CD4-positive, alpha-beta T cell (primary cell): ENCODE measurements around the gene SEMA6B. TPM values are rescaled to one million over a fixed set of nuclear protein-coding genes. Genes with fewer than 3 reads are reported as not detected.

Source experiments
- ATAC-seq: fragments of 200-7000 bp; cut with Tn5 transposase; one replicate; pipeline ENCODE4 v1.10.0; 2022; ENCODE audit warnings: mild to moderate bottlenecking; ENCODE audit not compliant: poor library complexity
- CTCF ChIA-PET: fragments of 350-600 bp; sonication (Branson Sonifier 250); formaldehyde crosslinking; loops from one replicate; lab custom pipeline; 2021; ENCODE audit warnings: antibody characterized with exemption, inconsistent platforms; lab: Charles Lee
- POLR2A ChIA-PET: fragments of 350-600 bp; sonication (Branson Sonifier 250); formaldehyde crosslinking; loops from one replicate; lab custom pipeline; 2021; ENCODE audit warnings: antibody characterized with exemption, inconsistent platforms; lab: Charles Lee
- DNase-seq, 14 experiments: peaks; one replicate each; pipeline ENCODE4 v3.0.0-alpha.2; 2013 to 2020; ENCODE audit warnings: mixed read lengths in 2 of 14
- H3K27ac ChIP-seq, 2 donors: one replicate each; pipeline versions ENCODE4 v1.5.1 to v1.7.0; 2013; ENCODE audit warnings: low read length in 2 of 2, low read depth in 1 of 2, mild to moderate bottlenecking in 1 of 2
- H3K27me3 ChIP-seq, 2 experiments: 1 replicate in 1 of 2; 2 replicates in 1 of 2; pipeline versions ENCODE4 v1.6.1 to v1.7.0; 2013; ENCODE audit warnings: low read length in 2 of 2, control low read depth in 1 of 2, mild to moderate bottlenecking in 1 of 2, moderate library complexity in 1 of 2; ENCODE audit not compliant: insufficient read depth in 2 of 2, control insufficient read depth in 1 of 2
- H3K36me3 ChIP-seq: one replicate; pipeline ENCODE4 v1.6.1; 2013; ENCODE audit warnings: low read length, control low read depth; ENCODE audit not compliant: insufficient read depth
- H3K4me1 ChIP-seq: one replicate; pipeline ENCODE4 v1.6.1; 2013; ENCODE audit warnings: low read length, control low read depth; ENCODE audit not compliant: insufficient read depth
- H3K4me3 ChIP-seq: one replicate; pipeline ENCODE4 v1.5.1; 2013; ENCODE audit warnings: mild to moderate bottlenecking, low read length, moderate library complexity
- H3K9me3 ChIP-seq, 2 experiments: 1 replicate in 1 of 2; 2 replicates in 1 of 2; pipeline versions ENCODE4 v1.6.1 to v1.7.0; 2013; ENCODE audit warnings: low read length in 2 of 2, mild to moderate bottlenecking in 2 of 2, control low read depth in 1 of 2, moderate library complexity in 1 of 2; ENCODE audit not compliant: control insufficient read depth in 1 of 2, insufficient read depth in 1 of 2
- H3K27ac Mint-ChIP-seq: one replicate; pipeline ENCODE4 v1.8.0; 2020; ENCODE audit warnings: mixed read lengths
- H3K27me3 Mint-ChIP-seq: one replicate; pipeline ENCODE4 v1.8.0; 2021; ENCODE audit warnings: mixed read lengths
- H3K36me3 Mint-ChIP-seq: one replicate; pipeline ENCODE4 v1.8.0; 2021; ENCODE audit warnings: low read depth, mixed read lengths
- H3K4me1 Mint-ChIP-seq: one replicate; pipeline ENCODE4 v1.8.0; 2021; ENCODE audit warnings: low read depth, mixed read lengths
- H3K4me3 Mint-ChIP-seq: one replicate; pipeline ENCODE4 v1.8.0; 2020; ENCODE audit warnings: mild to moderate bottlenecking, mixed read lengths
- H3K9me3 Mint-ChIP-seq: one replicate; pipeline ENCODE4 v1.8.0; 2020; ENCODE audit warnings: mixed read lengths
- intact Hi-C, 2 experiments: fragments of 100-400 bp; cut with DNase I in 1 of 2; cut with micrococcal nuclease in 1 of 2; formaldehyde crosslinking; loops; one replicate each; pipeline versions ENCODE4 v1.15.1 to v1.9.0; 2023 to 2025; cut with DNase I, micrococcal nuclease
- total RNA-seq, 174 experiments: library from RNA in 2 of 174; stranded (reverse) in 2 of 174; gene quantifications; one replicate each; pipeline ENCODE4 v1.2.3 and lab custom pipeline; 2021 to 2026
- TF ChIP-seq, protein P1 (sequence below): fragments of 200-600 bp; IDR thresholded peaks from one replicate; pipeline ENCODE4 v1.8.0; 2022; ENCODE audit warnings: antibody characterized with exemption, mild to moderate bottlenecking

The SEMA6B gene
- total RNA-seq, 2 experiments from 2014 or later, result 0.14 to 0.17 TPM

- H3K9me3 ChIP-seq, result peaks cover 0 to 12% of the 10 kb centered on the region in 2 experiments
- CTCF ChIA-PET, result interaction anchor here (0.8 to 1.0 kb wide), 2 partner anchors 13 to 51 kb away, joined by 3 read pairs; partner anchors contain the start of gene PLIN5
- H3K27ac ChIP-seq, result no peak overlapping the region
- TF ChIP-seq, protein P1, sequence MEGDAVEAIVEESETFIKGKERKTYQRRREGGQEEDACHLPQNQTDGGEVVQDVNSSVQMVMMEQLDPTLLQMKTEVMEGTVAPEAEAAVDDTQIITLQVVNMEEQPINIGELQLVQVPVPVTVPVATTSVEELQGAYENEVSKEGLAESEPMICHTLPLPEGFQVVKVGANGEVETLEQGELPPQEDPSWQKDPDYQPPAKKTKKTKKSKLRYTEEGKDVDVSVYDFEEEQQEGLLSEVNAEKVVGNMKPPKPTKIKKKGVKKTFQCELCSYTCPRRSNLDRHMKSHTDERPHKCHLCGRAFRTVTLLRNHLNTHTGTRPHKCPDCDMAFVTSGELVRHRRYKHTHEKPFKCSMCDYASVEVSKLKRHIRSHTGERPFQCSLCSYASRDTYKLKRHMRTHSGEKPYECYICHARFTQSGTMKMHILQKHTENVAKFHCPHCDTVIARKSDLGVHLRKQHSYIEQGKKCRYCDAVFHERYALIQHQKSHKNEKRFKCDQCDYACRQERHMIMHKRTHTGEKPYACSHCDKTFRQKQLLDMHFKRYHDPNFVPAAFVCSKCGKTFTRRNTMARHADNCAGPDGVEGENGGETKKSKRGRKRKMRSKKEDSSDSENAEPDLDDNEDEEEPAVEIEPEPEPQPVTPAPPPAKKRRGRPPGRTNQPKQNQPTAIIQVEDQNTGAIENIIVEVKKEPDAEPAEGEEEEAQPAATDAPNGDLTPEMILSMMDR, result no peak
- H3K4me1 ChIP-seq, result no peaks in the 10 kb centered on the region
- no peaks in the 10 kb centered on the region for H3K27me3 ChIP-seq
- Mint-ChIP-seq H3K27ac (no peak overlapping the region), H3K9me3 (no peaks in the 10 kb centered on the region), H3K36me3 (no peaks in the 10 kb centered on the region), H3K27me3 (no peaks in the 10 kb centered on the region), H3K4me1 (no peaks in the 10 kb centered on the region), H3K4me3 (no peak overlapping the region)
- no peaks in the 10 kb centered on the region for H3K36me3 ChIP-seq
- no peak for ATAC-seq
- no peak for DNase-seq
- no peak overlapping the region for H3K4me3 ChIP-seq
- intact Hi-C loops, result no loop called here
- POLR2A ChIA-PET, result interaction anchor here (1.3 kb wide), 1 partner anchor 51 kb away, joined by 3 read pairs; no protein-coding TSS in a partner anchor
These were observed 37.0 kb downstream of the SEMA6B start for GRCh38 chr19:4522291-4523002.

GRCh38 chr19:4521888-4522242 lies 37.6 kb downstream of the SEMA6B start:
- ChIA-PET CTCF (no interaction called here), POLR2A (no interaction called here)
- DNase-seq, result no peak
- Mint-ChIP-seq H3K9me3 (no peaks in the 10 kb centered on the region), H3K4me3 (no peak overlapping the region), H3K36me3 (no peaks in the 10 kb centered on the region), H3K27me3 (no peaks in the 10 kb centered on the region), H3K27ac (no peak overlapping the region), H3K4me1 (no peaks in the 10 kb centered on the region)
- no peak overlapping the region for H3K4me3 ChIP-seq
- peaks cover 0 to 12% of the 10 kb centered on the region in 2 experiments for H3K9me3 ChIP-seq
- H3K27me3 ChIP-seq, result no peaks in the 10 kb centered on the region
- no peaks in the 10 kb centered on the region for H3K36me3 ChIP-seq
- no peak for ATAC-seq
- H3K27ac ChIP-seq, result no peak overlapping the region
- no peaks in the 10 kb centered on the region for H3K4me1 ChIP-seq
- intact Hi-C loops, result no loop called here
- TF ChIP-seq, protein P1, result no peak

GRCh38 chr19:4521170-4521887 lies 38.2 kb downstream of the SEMA6B start:
- Mint-ChIP-seq H3K27me3 (no peaks in the 10 kb centered on the region), H3K27ac (no peak overlapping the region), H3K4me3 (no peak overlapping the region), H3K36me3 (no peaks in the 10 kb centered on the region), H3K4me1 (no peaks in the 10 kb centered on the region), H3K9me3 (no peaks in the 10 kb centered on the region)
- POLR2A ChIA-PET, result no interaction called here
- Histone ChIP-seq H3K27me3 (no peaks in the 10 kb centered on the region), H3K27ac (no peak overlapping the region), H3K4me3 (no peak overlapping the region), H3K4me1 (no peaks in the 10 kb centered on the region), H3K9me3 (peaks cover 0 to 12% of the 10 kb centered on the region in 2 experiments), H3K36me3 (no peaks in the 10 kb centered on the region)
- CTCF ChIA-PET, result interaction anchor here (0.7 kb wide), 1 partner anchor 33 kb away, joined by 3 read pairs; no protein-coding TSS in a partner anchor
- TF ChIP-seq, protein P1, result no peak
- DNase-seq, result no peak
- intact Hi-C loops, result no loop called here
- no peak for ATAC-seq
